CD4-positive, alpha-beta T cell treated with Interleukin-15 for 4 hours (primary cell): Measurements from ENCODE around the gene TSPAN5.
"Not testable (repeated sequence)": the region's sequence is repeated elsewhere in the genome, so short reads cannot be mapped to it uniquely, and the experiment has no call there.

ENCODE experiments used
- DNase-seq: peaks from one replicate; pipeline ENCODE4 v3.0.0-alpha.2; 2020; ENCODE audit warnings: low spot score

TSPAN5 gene

DNA sequence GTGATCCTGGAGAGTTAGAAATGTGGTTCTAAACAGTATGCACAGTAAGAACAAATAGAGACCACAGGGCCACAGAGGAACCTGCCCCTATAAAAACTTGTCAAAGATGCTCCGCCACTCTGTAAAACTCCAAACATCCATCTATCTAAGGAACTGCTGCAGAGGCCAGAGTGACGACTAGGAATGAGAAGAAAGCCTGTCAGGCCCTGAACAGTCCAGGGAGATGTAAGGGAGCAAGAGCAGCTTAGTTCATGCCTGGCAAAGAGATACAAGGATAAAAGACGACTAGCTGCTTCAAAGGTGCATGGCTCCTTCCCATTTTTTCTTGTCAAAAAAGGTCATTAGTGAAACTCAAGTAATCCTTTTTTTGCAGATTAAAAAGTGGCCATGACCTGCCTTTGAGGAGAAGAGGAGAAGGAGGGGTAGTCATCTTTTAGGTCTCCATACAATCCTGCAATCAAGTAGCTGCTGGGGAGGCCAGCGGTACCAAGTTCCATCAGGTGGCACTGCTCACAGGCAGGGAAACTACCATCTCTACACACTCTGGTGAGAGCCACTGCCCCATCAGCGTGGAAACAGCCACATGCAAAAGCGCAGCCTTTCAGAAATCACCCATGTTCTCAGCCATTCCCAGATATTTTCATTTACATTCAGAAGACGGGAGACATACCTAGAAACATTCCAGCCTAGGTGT lies 162.1 kb downstream of the TSPAN5 start:
- DNase-seq: no peak

- no peak for DNase-seq
Measured at GRCh38 chr4:98493296-98493695, 165.1 kb downstream of the TSPAN5 start.

GRCh38 chr4:98491899-98492559 lies 166.4 kb downstream of the TSPAN5 start:
- DNase-seq: no peak

DNA sequence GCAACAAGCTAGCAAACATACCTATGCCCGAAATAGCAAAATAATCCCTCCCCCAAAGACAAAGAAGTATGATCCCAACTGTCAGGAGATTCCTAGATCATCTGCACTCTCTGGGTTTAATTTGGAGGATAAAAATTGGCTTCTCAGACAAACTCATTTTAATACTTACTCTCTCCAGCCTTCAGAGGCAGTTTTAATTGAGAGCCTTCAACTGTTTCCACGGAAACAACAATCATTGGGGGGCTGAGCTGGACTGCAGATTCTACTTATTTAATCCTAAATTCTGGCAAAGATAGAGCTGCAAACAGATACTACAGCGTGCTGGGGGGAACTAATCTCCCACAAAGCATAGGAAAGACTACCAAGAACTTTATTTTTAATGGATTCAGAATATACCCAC lies 168.2 kb downstream of the TSPAN5 start:
- no peak for DNase-seq

DNA sequence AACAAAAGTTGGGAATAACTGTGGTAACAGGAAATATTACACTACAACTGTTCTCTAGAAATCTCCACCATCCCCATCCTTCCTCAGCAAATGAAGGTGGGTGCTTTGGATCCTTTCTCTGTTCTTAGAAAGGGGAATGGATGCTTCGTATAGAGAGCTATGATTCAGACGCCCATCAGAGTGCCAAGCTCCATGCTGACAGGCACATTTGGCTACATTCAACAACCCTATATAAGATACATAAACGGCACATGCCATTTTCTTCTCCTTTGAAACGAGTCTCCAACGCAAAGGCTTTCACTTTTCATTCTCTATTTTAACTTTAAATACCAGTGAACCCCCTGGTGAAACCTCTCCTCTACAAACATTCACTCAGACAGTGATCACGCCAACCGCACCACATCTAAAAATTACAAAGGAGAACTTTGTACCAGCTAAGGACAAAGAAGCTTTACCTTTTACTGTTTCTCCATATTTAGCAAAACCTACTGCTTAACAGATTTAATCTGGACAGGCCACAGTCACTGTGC lies 172.5 kb downstream of the TSPAN5 start:
- DNase-seq: no peak

DNA sequence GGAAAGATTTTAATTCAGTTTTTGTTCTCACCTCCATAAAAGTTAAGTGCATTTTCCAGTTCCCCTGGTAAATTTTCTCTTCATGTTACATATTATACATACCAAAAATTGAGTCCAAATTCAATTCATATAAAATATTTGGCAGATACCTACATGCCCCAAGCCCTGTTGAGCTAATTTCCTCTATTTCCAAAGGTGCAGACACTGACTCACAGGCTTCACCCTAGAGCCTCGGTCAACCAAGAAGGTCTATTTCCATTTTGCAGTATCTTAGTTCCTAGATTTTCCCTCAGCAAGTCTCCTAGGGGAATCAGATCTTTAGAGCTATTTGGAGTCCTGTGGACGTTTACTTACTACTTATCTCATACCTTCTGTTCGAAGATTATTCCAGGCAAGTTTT lies 174.4 kb downstream of the TSPAN5 start:
- no peak for DNase-seq

GRCh38 chr4:98482847-98483806 lies 175.3 kb downstream of the TSPAN5 start:
- DNase-seq: no peak

DNA sequence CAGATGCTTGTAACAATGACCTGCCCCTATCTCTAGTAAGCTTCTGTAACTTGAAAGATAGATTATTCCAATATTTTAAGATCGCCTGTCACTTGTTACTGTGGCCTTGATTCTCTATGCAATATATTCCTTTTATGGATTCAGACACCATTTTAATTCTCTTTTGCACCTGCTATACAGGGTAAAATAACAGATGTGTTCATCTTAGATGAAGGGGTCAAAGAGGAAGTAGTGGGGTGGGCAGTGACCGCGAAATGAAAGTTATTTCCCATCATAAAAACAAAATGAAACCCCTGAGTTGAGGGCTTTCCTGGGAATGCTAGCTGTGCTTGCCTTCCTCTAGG lies 175.9 kb downstream of the TSPAN5 start:
- no peak for DNase-seq

DNA sequence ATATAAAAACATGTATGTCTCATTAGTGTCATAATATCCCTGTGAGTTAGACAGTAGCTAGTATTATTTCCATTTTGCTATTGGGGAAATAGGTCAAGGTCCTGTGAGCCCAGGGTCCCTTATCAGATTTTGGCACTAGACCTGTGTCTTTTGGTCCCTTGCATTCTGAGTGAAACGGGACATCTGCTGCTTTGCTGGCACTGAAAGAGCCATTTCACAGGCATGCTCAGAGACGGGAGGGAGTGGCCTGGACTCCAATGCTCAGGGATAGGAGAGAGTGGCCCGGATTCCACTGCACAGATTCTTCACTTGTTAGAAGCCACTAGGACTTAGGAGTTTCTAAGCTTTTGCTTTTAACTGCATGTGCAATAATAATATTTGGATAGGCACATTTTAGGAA lies 177.2 kb downstream of the TSPAN5 start:
- no peak for DNase-seq

DNA sequence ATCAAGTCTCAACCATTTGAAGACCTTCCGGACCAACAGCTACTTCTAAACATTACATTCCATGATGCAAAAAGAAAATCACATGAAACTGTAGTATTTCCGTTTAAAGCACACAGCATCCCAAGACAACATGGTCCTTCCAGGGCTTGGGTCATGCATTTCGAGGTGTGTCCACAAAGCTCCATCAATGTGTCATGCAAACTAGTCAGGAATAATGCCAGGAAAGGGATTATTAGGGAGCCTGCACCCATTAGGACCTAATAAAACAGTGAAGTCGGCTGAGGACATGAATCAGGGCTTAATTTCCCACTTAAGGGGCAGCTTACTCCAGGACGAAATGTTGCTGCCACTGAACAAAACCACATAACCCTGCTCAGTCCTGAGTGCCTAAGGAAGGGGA lies 177.9 kb downstream of the TSPAN5 start:
- DNase-seq: no peak

DNA sequence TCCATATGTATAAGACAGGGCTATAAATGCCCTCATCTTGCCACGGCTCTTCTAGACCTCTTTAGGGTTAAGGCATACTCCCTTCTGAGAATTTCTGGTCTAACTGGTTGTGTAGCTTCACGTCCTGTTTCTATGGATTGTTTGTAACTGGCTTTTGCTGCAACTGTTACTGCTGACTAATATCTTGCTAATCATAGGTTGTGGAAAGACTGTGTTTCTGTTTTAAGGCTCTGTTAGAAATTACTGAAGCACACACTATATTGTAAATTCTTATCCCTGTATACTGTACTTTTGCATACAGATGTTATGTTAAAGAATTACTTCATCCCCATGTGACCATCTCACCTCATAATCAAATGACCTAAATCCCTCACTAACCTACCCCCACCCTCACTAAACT lies 178.8 kb downstream of the TSPAN5 start:
- DNase-seq: not testable (repeated sequence)

DNA sequence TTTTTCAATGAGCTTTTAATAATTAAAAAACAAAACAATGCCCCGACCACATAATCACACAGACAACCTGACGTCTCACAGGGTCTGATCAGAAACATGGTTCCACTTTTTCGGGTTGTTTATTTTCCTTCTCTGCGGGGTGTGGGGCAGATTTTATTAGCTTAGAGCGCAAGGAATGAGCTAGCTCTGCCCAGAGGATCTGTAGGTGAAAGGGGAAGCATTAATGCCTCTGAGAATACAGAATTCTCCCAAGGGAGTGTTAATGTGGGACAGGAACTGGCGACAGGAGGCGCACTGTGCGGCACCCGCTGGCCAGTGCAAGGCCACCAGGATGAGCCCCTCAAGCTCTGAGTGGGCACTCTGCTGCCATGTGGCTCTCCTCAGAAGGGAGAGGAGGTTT lies 181.5 kb downstream of the TSPAN5 start:
- no peak for DNase-seq

DNA sequence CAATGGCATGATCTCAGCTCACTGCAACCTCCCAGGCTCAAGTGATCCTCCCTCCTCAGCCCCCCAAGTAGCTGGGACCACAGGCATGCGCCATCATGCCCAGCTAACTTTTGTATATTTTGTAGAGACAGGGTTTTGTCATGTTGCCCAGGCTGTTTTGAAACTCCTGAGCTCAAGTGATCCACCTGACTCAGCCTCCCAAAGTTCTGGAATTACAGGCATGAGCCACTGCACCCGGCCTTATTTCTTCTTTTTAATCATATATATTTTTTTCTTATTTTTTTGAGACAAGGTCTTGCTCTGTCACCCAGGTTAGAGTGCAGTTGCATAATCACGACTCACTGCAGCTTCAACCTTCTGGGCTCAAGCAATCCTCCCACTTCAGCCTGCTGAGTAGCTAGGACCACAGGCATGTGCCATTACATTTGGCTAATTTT lies 184.0 kb downstream of the TSPAN5 start:
- no peak for DNase-seq

GRCh38 chr4:98473046-98473445 lies 185.4 kb downstream of the TSPAN5 start:
- no peak for DNase-seq

DNA sequence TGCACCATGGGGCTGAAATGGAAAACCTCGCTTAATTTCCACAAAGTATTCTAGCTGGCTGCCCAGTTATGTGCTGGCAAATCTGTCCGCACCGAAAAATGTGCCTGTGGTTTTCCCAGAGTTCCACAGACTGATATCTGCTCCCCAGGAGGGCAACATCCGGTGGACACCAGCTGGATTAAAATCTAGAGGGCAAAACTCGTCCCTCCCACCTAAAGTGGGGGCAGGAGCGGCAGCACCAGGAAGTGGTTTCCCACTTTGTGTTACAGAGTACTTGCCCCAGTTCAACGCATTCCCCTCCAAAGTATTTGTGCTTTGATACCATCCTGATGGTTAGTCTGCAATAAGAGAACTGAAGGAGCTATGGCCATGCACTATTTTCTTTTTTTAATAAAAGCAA lies 187.6 kb downstream of the TSPAN5 start:
- no peak for DNase-seq

- DNase-seq: no peak
Measured at GRCh38 chr4:98470366-98470765, 188.0 kb downstream of the TSPAN5 start.

DNA sequence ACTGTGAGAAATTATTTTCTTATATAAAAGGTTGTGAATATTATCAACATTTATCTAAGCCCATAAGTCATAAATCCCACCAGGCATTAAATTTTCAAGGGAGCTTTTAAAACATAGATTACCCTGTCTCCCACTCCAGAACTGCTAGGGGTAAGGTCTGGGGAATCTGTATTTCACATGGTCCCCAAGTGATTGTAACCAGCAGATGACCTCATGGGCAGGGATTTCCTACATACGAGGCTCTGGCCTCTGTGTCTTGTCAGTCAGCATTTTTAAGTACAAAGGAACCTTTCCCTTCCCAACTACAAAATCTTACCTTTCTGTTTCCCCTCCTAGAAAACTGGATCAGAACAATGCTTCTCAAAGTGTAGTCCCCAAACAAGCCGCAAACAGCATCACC lies 188.6 kb downstream of the TSPAN5 start:
- no peak for DNase-seq

- no peak for DNase-seq
Measured at GRCh38 chr4:98468709-98469108, 189.7 kb downstream of the TSPAN5 start.

DNA sequence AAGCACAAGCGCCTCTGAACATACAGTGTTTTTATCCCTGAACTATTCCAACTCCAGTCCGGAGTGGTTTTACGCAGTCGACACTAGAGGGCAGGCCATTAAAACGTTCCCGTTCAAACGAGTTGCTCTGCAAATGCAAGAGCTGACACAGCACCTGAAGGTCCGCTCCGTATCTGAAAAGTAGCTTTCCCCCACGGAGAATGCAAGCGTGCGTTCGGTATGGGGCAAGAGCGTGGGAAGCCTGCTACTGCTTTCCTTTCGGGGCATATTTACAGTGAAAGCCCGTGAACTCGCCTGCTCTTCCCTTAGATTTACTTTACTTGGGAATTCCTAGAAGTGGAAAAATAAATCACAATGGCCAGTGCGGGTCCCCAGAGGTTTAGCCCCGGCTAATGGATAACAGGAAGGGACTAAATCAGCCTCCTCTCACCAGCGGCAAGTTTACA lies 190.8 kb downstream of the TSPAN5 start:
- DNase-seq: peak; percentile 80

- DNase-seq: no peak
Measured at GRCh38 chr4:98466868-98467599, 191.4 kb downstream of the TSPAN5 start.

- no peak for DNase-seq
Measured at GRCh38 chr4:98462487-98462886, 195.9 kb downstream of the TSPAN5 start.
